Left lung (tissue), 10 donors: ENCODE measurements around the gene EPM2A. TPM values are rescaled to one million over a fixed set of nuclear protein-coding genes. Genes with fewer than 3 reads are reported as not detected.

Experiments
- ATAC-seq: fragments of 200-7000 bp; cut with Tn5 transposase; one replicate; pipeline ENCODE4 v1.9.1; 2020; ENCODE audit warnings: moderate library complexity
- DNase-seq, 4 donors: peaks; one replicate each; pipeline ENCODE4 v3.0.0-alpha.2; 2013 to 2020
- H3K27ac ChIP-seq, 2 donors: fragments of 200-600 bp; sonication (generic) in 1 of 2; one replicate each; pipeline versions ENCODE4 v1.5.0 to v1.8.0; 2020 to 2021
- H3K27me3 ChIP-seq, 2 donors: fragments of 200-600 bp; sonication (generic) in 1 of 2; one replicate each; pipeline versions ENCODE4 v1.5.0 to v1.8.0; 2020 to 2021
- H3K36me3 ChIP-seq, 2 donors: fragments of 200-600 bp; sonication (generic) in 1 of 2; one replicate each; pipeline versions ENCODE4 v1.5.0 to v1.8.0; 2020 to 2021
- H3K4me1 ChIP-seq, 2 donors: fragments of 200-600 bp; one replicate each; pipeline ENCODE4 v1.8.0; 2021
- H3K4me3 ChIP-seq, 2 donors: fragments of 200-600 bp; sonication (generic) in 1 of 2; one replicate each; pipeline versions ENCODE4 v1.5.0 to v1.8.0; 2020 to 2021; ENCODE audit warnings: mild to moderate bottlenecking in 1 of 2
- H3K9me3 ChIP-seq, 2 donors: fragments of 200-600 bp; sonication (generic) in 1 of 2; one replicate each; pipeline versions ENCODE4 v1.5.0 to v1.8.0; 2020 to 2021
- CTCF ChIP-seq, 2 donors: fragments of 200-600 bp; sonication (generic) in 1 of 2; IDR thresholded peaks; one replicate each; pipeline versions ENCODE4 v1.5.0 to v1.8.0; 2021; ENCODE audit warnings: antibody characterized with exemption in 2 of 2
- intact Hi-C, 2 donors: fragments of 100-400 bp; cut with DNase I; formaldehyde crosslinking; loops; one replicate each; pipeline versions ENCODE4 v1.11.2 to v1.14.2; 2022
- polyA plus RNA-seq, 6 donors: library from polyadenylated mRNA; unstranded; fragments of 120-200 nt; gene quantifications; one replicate each; pipeline ENCODE4 v1.2.1, GENCODE V29; 2013; ENCODE audit not compliant: insufficient read length in 6 of 6
- total RNA-seq, 2 donors: library from RNA; stranded (reverse); fragmentation: NEBNext Ultra II Directional; extraction: Animal tissue kit (Norgen Biotek cat#: 25700); gene quantifications; one replicate each; pipeline ENCODE4 v1.2.1, GENCODE V29; 2021
- donor health status: DM: no; HTN: yes; CAD: no.
- donor health status: DM: no; HTN: no; CAD: no.

EPM2A gene
- total and polyA plus RNA-seq, 8 donors, result 4.9 to 11.0 (median 6.7) TPM

GRCh38 chr6:145620088-145620487 is 115.2 kb downstream of the EPM2A start:
- no peak overlapping the region for H3K4me3 ChIP-seq
- no peaks in the 10 kb centered on the region for H3K36me3 ChIP-seq
- no peaks in the 10 kb centered on the region for H3K27me3 ChIP-seq
- H3K9me3 ChIP-seq, result peaks cover 0 to 3% of the 10 kb centered on the region in 2 donors
- no peak for ATAC-seq
- no peak for TF ChIP-seq CTCF (IDR thresholded peaks at IDR 0.05)
- H3K27ac ChIP-seq, result no peak overlapping the region
- intact Hi-C loops, result no loop called here
- H3K4me1 ChIP-seq, result no peaks in the 10 kb centered on the region
- no peak for DNase-seq

DNA sequence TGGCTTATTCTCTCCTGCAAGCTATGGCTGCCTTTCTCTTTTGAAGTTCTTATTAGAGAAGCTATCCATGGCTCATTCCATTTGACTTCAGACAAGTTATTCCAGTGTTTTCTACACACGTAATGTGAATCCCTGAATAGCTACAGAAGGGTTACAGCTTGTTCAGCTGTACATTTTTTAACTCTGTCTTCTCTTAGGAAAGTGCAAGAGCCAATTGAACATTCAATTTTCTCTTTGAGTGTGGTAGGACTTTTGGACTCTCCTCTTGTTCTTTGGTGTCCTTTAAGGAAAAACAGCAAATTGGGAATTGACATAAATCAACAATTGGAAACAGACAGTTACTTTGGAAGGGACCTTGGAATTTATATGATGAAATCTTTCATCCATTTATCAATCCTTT is 125.8 kb downstream of the EPM2A start:
- no peak overlapping the region for H3K27ac ChIP-seq

DNA sequence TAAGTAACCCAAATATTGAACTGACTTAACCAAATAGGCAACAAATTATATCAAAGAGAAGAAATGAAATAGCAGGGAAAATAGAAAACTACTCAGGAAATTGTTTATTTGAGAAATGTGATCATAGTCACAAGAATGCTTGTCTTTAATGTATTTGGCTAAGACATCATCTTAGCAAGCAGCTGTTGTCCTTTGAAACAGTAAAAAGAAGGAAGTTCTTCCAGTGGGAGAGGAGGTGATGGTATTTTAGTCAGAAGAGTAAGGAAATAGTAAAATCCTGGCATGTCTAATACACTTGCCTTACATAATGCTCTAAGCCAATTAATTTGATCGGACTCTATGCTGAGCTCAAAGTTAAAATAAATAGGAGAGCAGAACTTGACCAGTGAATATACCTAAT is 126.5 kb downstream of the EPM2A start:
- no peak overlapping the region for H3K27ac ChIP-seq
- intact Hi-C loops, result no loop called here
- H3K4me3 ChIP-seq, result no peak overlapping the region
- H3K4me1 ChIP-seq, result no peaks in the 10 kb centered on the region
- H3K27me3 ChIP-seq, result no peaks in the 10 kb centered on the region
- no peak for ATAC-seq
- H3K9me3 ChIP-seq, result peaks cover 0 to 7% of the 10 kb centered on the region in 2 donors
- no peak for DNase-seq
- no peak for TF ChIP-seq CTCF (IDR thresholded peaks at IDR 0.05)
- H3K36me3 ChIP-seq, result no peaks in the 10 kb centered on the region

More for the DNA sequence above, 125.8 kb downstream of the EPM2A start:
- ATAC-seq, result no peak
- H3K36me3 ChIP-seq, result no peaks in the 10 kb centered on the region
- TF ChIP-seq CTCF (IDR thresholded peaks at IDR 0.05), result no peak
- intact Hi-C loops, result no loop called here
- peaks cover 0 to 7% of the 10 kb centered on the region in 2 donors for H3K9me3 ChIP-seq
- no peak overlapping the region for H3K4me3 ChIP-seq
- no peaks in the 10 kb centered on the region for H3K27me3 ChIP-seq
- H3K4me1 ChIP-seq, result no peaks in the 10 kb centered on the region
- no peak for DNase-seq

- H3K4me3 ChIP-seq, result no peak overlapping the region
- H3K27me3 ChIP-seq, result no peaks in the 10 kb centered on the region
- ATAC-seq, result no peak
- H3K9me3 ChIP-seq, result peaks cover 0 to 7% of the 10 kb centered on the region in 2 donors
- H3K4me1 ChIP-seq, result no peaks in the 10 kb centered on the region
- TF ChIP-seq CTCF (IDR thresholded peaks at IDR 0.05), result no peak
- H3K36me3 ChIP-seq, result no peaks in the 10 kb centered on the region
- DNase-seq, result no peak
- H3K27ac ChIP-seq, result no peak overlapping the region
- intact Hi-C loops, result no loop called here
Observed at GRCh38 chr6:145603991-145604390, 131.3 kb downstream of the EPM2A start.

DNA sequence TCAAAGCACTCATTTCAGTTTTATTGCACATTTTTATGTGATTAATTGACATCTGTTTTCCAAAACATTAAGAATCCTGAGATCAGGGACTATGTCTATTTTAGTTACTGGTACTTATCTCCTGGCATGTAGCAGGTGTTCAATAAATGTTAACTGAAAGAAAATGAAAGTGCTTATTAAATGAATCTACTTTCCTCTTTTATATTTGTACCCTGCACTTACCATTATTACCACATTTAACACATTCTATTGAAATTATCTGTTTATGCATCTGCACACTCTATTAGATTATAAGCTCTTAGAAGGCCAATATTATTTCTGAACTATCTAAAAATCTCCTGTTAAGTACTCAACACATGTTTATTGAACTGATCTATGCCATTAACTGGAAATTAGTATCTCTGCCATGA is 131.9 kb downstream of the EPM2A start:
- DNase-seq (no peak), ATAC-seq (no peak)
- Histone ChIP-seq H3K4me1 (no peaks in the 10 kb centered on the region), H3K27me3 (no peaks in the 10 kb centered on the region), H3K36me3 (no peaks in the 10 kb centered on the region), H3K9me3 (peaks cover 0 to 7% of the 10 kb centered on the region in 2 donors), H3K27ac (no peak overlapping the region), H3K4me3 (no peak overlapping the region)
- TF ChIP-seq CTCF (IDR thresholded peaks at IDR 0.05), result no peak
- intact Hi-C loops, result no loop called here
